CD4-positive, alpha-beta T cell treated with Interleukin-17A for 1 hour (primary cell): ENCODE results near the gene KCND3.

ENCODE experiments used
- DNase-seq: peaks from one replicate; pipeline ENCODE4 v3.0.0-alpha.2; 2020

KCND3 gene

GRCh38 chr1:111837393-111837792, 152.1 kb downstream of the KCND3 start:
- no peak for DNase-seq

- DNase-seq = no peak
Observed at GRCh38 chr1:111836111-111836510, 153.4 kb downstream of the KCND3 start.

- no peak for DNase-seq
Observed at GRCh38 chr1:111835514-111835913, 154.0 kb downstream of the KCND3 start.

GRCh38 chr1:111834956-111835355, 154.5 kb downstream of the KCND3 start:
- no peak for DNase-seq

- no peak for DNase-seq
Observed at GRCh38 chr1:111833334-111833733, 156.1 kb downstream of the KCND3 start.

GRCh38 chr1:111832521-111833155, 156.8 kb downstream of the KCND3 start:
- no peak for DNase-seq

- no peak for DNase-seq
Observed at GRCh38 chr1:111831153-111831552, 158.3 kb downstream of the KCND3 start.

- no peak for DNase-seq
Observed at GRCh38 chr1:111827946-111828345, 161.5 kb downstream of the KCND3 start.

- DNase-seq = no peak
Observed at GRCh38 chr1:111826278-111826677, 163.2 kb downstream of the KCND3 start.

- DNase-seq = no peak
Observed at GRCh38 chr1:111825217-111825616, 164.3 kb downstream of the KCND3 start.

- DNase-seq = no peak
Observed at GRCh38 chr1:111822138-111822537, 167.3 kb downstream of the KCND3 start.

- no peak for DNase-seq
Observed at GRCh38 chr1:111821121-111821745, 168.2 kb downstream of the KCND3 start.

GRCh38 chr1:111819566-111820263, 169.8 kb downstream of the KCND3 start:
- no peak for DNase-seq

GRCh38 chr1:111818546-111818945, 170.9 kb downstream of the KCND3 start:
- DNase-seq = no peak

- no peak for DNase-seq
Observed at GRCh38 chr1:111818081-111818480, 171.4 kb downstream of the KCND3 start.

- DNase-seq = no peak
Observed at GRCh38 chr1:111814642-111815041, 174.8 kb downstream of the KCND3 start.

GRCh38 chr1:111814305-111814628, 175.2 kb downstream of the KCND3 start:
- DNase-seq = no peak

GRCh38 chr1:111813440-111814304, 175.8 kb downstream of the KCND3 start:
- DNase-seq = no peak

- DNase-seq = no peak
Observed at GRCh38 chr1:111812306-111812705, 177.2 kb downstream of the KCND3 start.

- no peak for DNase-seq
Observed at GRCh38 chr1:111811891-111812290, 177.6 kb downstream of the KCND3 start.

GRCh38 chr1:111805251-111805650, 184.2 kb downstream of the KCND3 start:
- no peak for DNase-seq

- no peak for DNase-seq
Observed at GRCh38 chr1:111804776-111805175, 184.7 kb downstream of the KCND3 start.

- DNase-seq = no peak
Observed at GRCh38 chr1:111803951-111804350, 185.5 kb downstream of the KCND3 start.
